Erythroblast (primary cell): Measurements from ENCODE around the gene LTA.
"Not testable (repeated sequence)": the region's sequence is repeated elsewhere in the genome, so short reads cannot be mapped to it uniquely, and the experiment has no call there.

Experiments used
- GATA1 ChIP-seq: IDR thresholded peaks from 2 replicates; pipeline ENCODE4 v1.6.1; 2011; ENCODE audit warnings: low read depth, mild to moderate bottlenecking, control low read depth, low read length, moderate library complexity
- POLR2A ChIP-seq: IDR thresholded peaks from 2 replicates; pipeline ENCODE4 v1.6.1; 2011; ENCODE audit warnings: mild to moderate bottlenecking, low read length

- TF ChIP-seq POLR2A, GATA1: not testable (repeated sequence)
Observed at GRCh38 chr6:31590691-31591090, 18.6 kb downstream of the LTA start.
